Karpas-422 (cell line): Measurements from ENCODE around the gene P2RY8. TPM values are rescaled to one million over a fixed set of nuclear protein-coding genes. Genes with fewer than 3 reads are reported as not detected.
A peak's percentile ranks its signal among the peaks of the same experiment; 100 is the strongest.
"Not testable (repeated sequence)": the region's sequence is repeated elsewhere in the genome, so short reads cannot be mapped to it uniquely, and the experiment has no call there.

Experiments
- DNase-seq: peaks from one replicate; pipeline ENCODE4 v3.0.0-alpha.2; 2015
- H2AFZ ChIP-seq: fragments of 200-600 bp; sonication (generic); 2 replicates; pipeline ENCODE4 v1.6.1; 2014; ENCODE audit warnings: antibody characterized with exemption, low read length, mixed read lengths
- H3K27ac ChIP-seq: fragments of 200-600 bp; sonication (generic); 2 replicates; pipeline ENCODE4 v1.5.1; 2014; ENCODE audit warnings: mild to moderate bottlenecking, low read length, moderate library complexity
- H3K27me3 ChIP-seq: fragments of 200-600 bp; sonication (generic); 2 replicates; pipeline ENCODE4 v1.6.1; 2014; ENCODE audit warnings: low read length, mixed read lengths
- H3K36me3 ChIP-seq: fragments of 200-600 bp; sonication (generic); 2 replicates; pipeline ENCODE4 v1.6.1; 2014; ENCODE audit warnings: low read length, mixed read lengths; ENCODE audit not compliant: insufficient read depth
- H3K4me1 ChIP-seq: fragments of 200-600 bp; sonication (generic); 2 replicates; pipeline ENCODE4 v1.6.1; 2014; ENCODE audit warnings: mild to moderate bottlenecking, low read length, mixed read lengths
- H3K4me2 ChIP-seq: fragments of 200-600 bp; sonication (generic); 2 replicates; pipeline ENCODE4 v1.6.1; 2014; ENCODE audit warnings: low read length, low read depth, mild to moderate bottlenecking; ENCODE audit not compliant: poor library complexity, severe bottlenecking
- H3K4me3 ChIP-seq: fragments of 200-600 bp; sonication (generic); 2 replicates; pipeline ENCODE4 v1.5.1; 2014; ENCODE audit warnings: mild to moderate bottlenecking, antibody characterized with exemption, low read length, mixed read lengths
- H3K79me2 ChIP-seq: fragments of 200-600 bp; sonication (generic); 2 replicates; pipeline ENCODE4 v1.6.1; 2014; ENCODE audit warnings: mild to moderate bottlenecking, low read length, mixed read lengths
- H3K9ac ChIP-seq: fragments of 200-600 bp; sonication (generic); 2 replicates; pipeline ENCODE4 v1.6.0; 2014; ENCODE audit warnings: low read length
- H3K9me2 ChIP-seq: fragments of 200-600 bp; sonication (generic), shearing (Covaris generic); replicated peaks from 2 replicates; pipeline ENCODE4 v1.6.0; 2014; ENCODE audit warnings: mild to moderate bottlenecking, low read length, moderate library complexity; ENCODE audit not compliant: insufficient read depth
- H3K9me3 ChIP-seq: fragments of 300-700, 200-600 bp; sonication (generic); 2 replicates; pipeline ENCODE4 v1.6.1; 2014; ENCODE audit warnings: low read length, mixed read lengths
- H4K20me1 ChIP-seq: fragments of 200-600 bp; sonication (generic); 2 replicates; pipeline ENCODE4 v1.6.1; 2014; ENCODE audit warnings: mild to moderate bottlenecking, antibody characterized with exemption, low read length, low read depth; ENCODE audit not compliant: insufficient read depth
- total RNA-seq: library from RNA; depleted of rRNA; stranded (reverse); fragments of >200 nt; shearing (Covaris generic); gene quantifications from 2 replicates; pipeline ENCODE4 v1.2.3, GENCODE V29; 2014; ENCODE audit warnings: low replicate concordance

Gene P2RY8
- total RNA-seq, 1 experiment from 2014 or later: 87.1 TPM

DNA sequence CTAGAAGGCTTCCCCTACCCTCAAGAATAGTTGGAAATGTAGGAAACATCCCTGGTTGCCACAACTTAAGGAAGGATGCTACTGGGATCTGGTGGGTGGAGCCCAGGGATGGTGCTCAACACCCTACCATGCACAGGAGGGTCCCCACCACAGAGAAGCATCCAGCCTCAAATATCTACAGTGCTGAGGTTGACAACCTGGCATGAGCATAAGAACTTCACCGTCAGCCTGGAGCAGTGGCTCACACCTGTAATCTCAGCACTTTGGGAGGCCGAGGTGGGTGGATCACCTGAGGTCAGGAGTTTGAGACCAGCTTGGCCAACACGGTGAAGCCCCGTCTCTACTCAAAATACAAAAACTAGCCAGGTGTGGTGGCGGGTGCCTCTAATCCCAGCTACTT is 60.3 kb downstream of the P2RY8 start:
- peaks cover 55% of the 10 kb centered on the region for H3K4me1 ChIP-seq
- no peaks in the 10 kb centered on the region for H3K9me3 ChIP-seq
- no peak overlapping the region for H2AFZ ChIP-seq
- H3K9me2 ChIP-seq: no peaks in the 10 kb centered on the region
- no peak overlapping the region for H3K4me2 ChIP-seq
- H3K9ac ChIP-seq: no peak overlapping the region
- DNase-seq: no peak
- H4K20me1 ChIP-seq: no peaks in the 10 kb centered on the region
- H3K4me3 ChIP-seq: no peak overlapping the region
- H3K27me3 ChIP-seq: no peaks in the 10 kb centered on the region
- peak overlapping the region; percentile 100; the same call in 1 of the 2 replicates for H3K27ac ChIP-seq
- H3K36me3 ChIP-seq: peaks cover 43% of the 10 kb centered on the region
- peaks cover 62% of the 10 kb centered on the region for H3K79me2 ChIP-seq

DNA sequence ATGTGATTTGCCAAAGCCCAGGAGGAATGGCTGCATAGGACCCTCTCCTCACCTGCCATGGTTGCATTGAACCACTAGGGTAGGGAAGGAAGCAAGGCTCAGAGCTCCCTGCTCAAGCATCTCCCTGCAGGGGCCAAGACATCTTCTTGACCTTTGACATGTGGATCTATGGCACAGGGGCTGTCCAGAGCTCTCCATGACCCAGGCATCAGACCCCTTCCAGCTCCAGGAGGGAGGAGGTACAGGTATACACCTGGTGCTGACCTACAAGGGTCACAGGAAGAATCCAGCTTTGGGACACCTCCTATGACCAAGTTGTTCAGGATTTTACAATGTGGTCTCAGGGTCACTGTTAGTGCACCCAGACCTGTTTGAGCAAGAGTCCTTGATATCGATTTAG is 61.1 kb downstream of the P2RY8 start:
- H3K27ac ChIP-seq: peak overlapping the region; percentile 48; the same call in 1 of the 2 replicates
- no peak overlapping the region for H3K9ac ChIP-seq
- H3K27me3 ChIP-seq: no peaks in the 10 kb centered on the region
- peaks cover 43% of the 10 kb centered on the region for H3K36me3 ChIP-seq
- no peaks in the 10 kb centered on the region for H3K9me2 ChIP-seq
- peaks cover 55% of the 10 kb centered on the region for H3K4me1 ChIP-seq
- DNase-seq: no peak
- no peak overlapping the region for H3K4me2 ChIP-seq
- no peak overlapping the region for H3K4me3 ChIP-seq
- H4K20me1 ChIP-seq: no peaks in the 10 kb centered on the region
- no peak overlapping the region for H2AFZ ChIP-seq
- peaks cover 67% of the 10 kb centered on the region for H3K79me2 ChIP-seq
- no peaks in the 10 kb centered on the region for H3K9me3 ChIP-seq

DNA sequence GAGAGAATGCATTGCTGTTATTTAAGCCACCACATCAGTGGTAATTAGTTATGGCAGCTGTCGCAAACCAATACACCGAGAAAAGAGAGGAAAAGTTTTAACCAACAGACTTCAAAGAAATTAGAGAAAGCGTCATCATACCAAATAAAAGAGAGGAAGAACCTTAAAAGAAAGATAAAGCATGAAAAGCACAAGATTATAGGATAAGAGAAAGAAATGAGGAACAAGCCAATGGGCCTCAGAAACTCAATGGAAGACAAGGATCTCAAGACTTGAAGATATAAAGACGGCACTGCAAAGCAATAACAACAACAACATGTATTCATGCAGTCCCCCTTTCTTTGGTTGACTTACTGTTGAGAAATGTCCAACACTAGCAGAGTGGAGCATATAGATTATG is 61.5 kb downstream of the P2RY8 start:
- Histone ChIP-seq H3K4me2 (no peak overlapping the region), H3K9me2 (no peaks in the 10 kb centered on the region), H3K36me3 (peaks cover 43% of the 10 kb centered on the region), H3K9me3 (no peaks in the 10 kb centered on the region), H3K27ac (peak overlapping the region; percentile 48; the same call in 1 of the 2 replicates), H2AFZ (no peak overlapping the region), H3K27me3 (no peaks in the 10 kb centered on the region), H3K4me3 (no peak overlapping the region), H3K9ac (no peak overlapping the region), H3K79me2 (peaks cover 67% of the 10 kb centered on the region), H4K20me1 (no peaks in the 10 kb centered on the region), H3K4me1 (peaks cover 57% of the 10 kb centered on the region)
- no peak for DNase-seq

DNA sequence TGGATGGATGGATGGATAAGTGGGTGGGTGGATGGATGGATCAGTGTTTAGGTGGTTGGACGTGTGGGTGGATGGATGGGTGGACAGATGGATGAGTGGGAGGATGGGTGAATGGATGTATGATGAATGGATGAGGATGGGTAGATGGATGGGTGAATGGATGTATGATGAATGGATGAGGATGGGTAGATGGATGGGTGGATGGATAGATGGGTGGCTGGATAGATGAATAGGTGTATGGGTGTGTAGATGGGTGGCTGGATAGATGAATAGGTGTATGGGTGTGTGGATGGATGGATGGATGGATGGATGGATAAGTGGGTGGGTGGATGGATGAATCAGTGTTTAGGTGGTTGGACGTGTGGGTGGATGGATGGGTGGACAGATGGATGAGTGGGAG is 62.4 kb downstream of the P2RY8 start:
- H4K20me1 ChIP-seq, DNase-seq, H3K27ac ChIP-seq, H3K9me3 ChIP-seq, H3K27me3 ChIP-seq, H3K9ac ChIP-seq, H3K4me2 ChIP-seq, H2AFZ ChIP-seq, H3K9me2 ChIP-seq, H3K4me3 ChIP-seq: not testable (repeated sequence)
- Histone ChIP-seq H3K4me1 (peaks cover 57% of the 10 kb centered on the region), H3K36me3 (peaks cover 43% of the 10 kb centered on the region), H3K79me2 (peaks cover 59% of the 10 kb centered on the region)

DNA sequence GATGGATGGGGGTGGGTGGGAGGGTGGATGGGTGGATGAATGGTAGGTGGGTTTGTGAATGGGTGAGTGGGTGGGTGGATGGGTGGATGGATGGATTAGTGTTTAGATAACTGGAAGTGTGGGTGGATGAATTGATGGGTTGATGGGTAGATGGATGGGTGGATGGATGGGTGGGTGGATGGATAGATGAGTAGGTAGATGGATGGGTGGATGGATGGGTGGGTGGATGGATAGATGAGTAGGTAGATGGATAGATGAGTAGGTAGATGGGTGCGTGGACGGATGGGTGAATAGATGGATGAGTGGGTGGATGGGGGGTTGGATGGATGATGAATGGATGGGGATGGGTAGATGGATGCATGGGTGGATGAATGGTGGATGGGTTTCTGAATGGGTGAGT is 64.0 kb downstream of the P2RY8 start:
- Histone ChIP-seq H4K20me1 (no peaks in the 10 kb centered on the region), H3K4me2 (no peak overlapping the region), H3K9me2 (no peaks in the 10 kb centered on the region), H3K9ac (no peak overlapping the region), H2AFZ (no peak overlapping the region), H3K36me3 (peaks cover 30% of the 10 kb centered on the region), H3K9me3 (no peaks in the 10 kb centered on the region), H3K79me2 (peaks cover 44% of the 10 kb centered on the region), H3K27me3 (no peaks in the 10 kb centered on the region), H3K27ac (no peak overlapping the region), H3K4me3 (no peak overlapping the region), H3K4me1 (peaks cover 54% of the 10 kb centered on the region)
- DNase-seq: no peak

DNA sequence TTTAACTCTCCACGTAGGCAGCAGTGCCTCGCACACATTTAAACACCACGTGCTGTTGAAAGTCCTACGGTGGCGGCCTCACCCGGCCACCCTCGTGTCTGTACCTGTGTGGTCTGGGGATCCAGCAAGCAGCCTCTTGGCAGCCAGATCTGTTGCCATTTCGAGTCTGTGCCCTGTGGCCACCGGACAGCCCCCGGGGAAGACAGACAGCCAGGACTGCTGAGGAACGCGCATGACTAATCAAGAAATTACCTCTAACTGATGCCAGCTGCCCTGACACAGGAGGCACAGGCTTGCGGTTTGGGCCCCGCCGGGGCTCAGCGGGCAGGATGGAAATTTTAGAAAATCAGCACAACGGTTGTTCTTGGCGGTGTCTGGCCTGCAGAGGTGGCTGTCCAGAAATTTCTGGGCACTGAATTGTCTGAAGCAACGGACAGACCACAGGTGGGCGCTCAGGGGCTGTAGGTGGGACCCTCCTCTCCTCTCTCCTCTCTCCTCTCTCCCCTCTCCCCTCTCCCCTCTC is 68.7 kb downstream of the P2RY8 start:
- H3K27ac ChIP-seq: peak overlapping the region; percentile 93
- peak; percentile 96 for DNase-seq
- H3K9ac ChIP-seq: peak overlapping the region; percentile 44
- peaks cover 33% of the 10 kb centered on the region for H3K36me3 ChIP-seq
- no peak overlapping the region for H2AFZ ChIP-seq
- H3K9me3 ChIP-seq: no peaks in the 10 kb centered on the region
- H3K79me2 ChIP-seq: peaks cover 18% of the 10 kb centered on the region
- peak overlapping the region; percentile 43 for H3K4me2 ChIP-seq
- H3K9me2 ChIP-seq: no peaks in the 10 kb centered on the region
- H3K4me1 ChIP-seq: peaks cover 58% of the 10 kb centered on the region
- peaks cover 33% of the 10 kb centered on the region for H4K20me1 ChIP-seq
- no peaks in the 10 kb centered on the region for H3K27me3 ChIP-seq
- H3K4me3 ChIP-seq: no peak overlapping the region

DNA sequence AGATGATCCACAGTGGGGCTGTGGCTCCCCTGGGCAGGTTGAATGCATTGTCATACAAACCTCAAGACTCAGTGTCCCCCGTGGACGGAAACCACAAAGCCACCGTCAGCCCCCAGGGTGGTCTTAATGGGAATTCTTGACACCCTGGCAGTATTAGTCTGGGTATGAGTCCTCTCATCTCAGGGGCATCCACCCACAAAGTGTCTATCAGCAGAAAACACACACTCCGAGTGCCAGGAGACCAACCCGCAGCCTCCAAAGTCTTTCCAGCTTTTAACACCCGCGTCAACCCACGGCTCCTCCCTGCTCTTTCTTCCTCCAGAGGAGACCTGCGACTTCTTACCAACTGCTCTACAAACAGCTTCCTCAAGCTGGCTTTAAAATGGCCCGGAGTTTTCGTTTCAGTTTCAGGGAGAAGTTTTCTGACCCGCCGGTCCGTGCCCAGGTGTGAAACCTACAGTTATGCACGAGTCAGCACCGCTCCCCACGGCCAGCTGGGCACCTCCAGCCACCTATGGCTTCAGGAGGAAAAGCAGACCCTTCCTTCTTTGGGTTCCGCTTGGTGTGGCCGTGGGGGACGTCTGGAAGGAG is 69.9 kb downstream of the P2RY8 start:
- no peak overlapping the region for H3K4me3 ChIP-seq
- H4K20me1 ChIP-seq: peaks cover 35% of the 10 kb centered on the region
- H3K9me2 ChIP-seq: no peaks in the 10 kb centered on the region
- peaks cover 34% of the 10 kb centered on the region for H3K36me3 ChIP-seq
- H3K9me3 ChIP-seq: no peaks in the 10 kb centered on the region
- H3K4me1 ChIP-seq: peaks cover 49% of the 10 kb centered on the region
- peak overlapping the region; percentile 44 for H3K9ac ChIP-seq
- H3K4me2 ChIP-seq: peak overlapping the region; percentile 43
- H3K79me2 ChIP-seq: peaks cover 17% of the 10 kb centered on the region
- DNase-seq: no peak
- no peaks in the 10 kb centered on the region for H3K27me3 ChIP-seq
- H2AFZ ChIP-seq: no peak overlapping the region
- peak overlapping the region; percentile 93 for H3K27ac ChIP-seq

DNA sequence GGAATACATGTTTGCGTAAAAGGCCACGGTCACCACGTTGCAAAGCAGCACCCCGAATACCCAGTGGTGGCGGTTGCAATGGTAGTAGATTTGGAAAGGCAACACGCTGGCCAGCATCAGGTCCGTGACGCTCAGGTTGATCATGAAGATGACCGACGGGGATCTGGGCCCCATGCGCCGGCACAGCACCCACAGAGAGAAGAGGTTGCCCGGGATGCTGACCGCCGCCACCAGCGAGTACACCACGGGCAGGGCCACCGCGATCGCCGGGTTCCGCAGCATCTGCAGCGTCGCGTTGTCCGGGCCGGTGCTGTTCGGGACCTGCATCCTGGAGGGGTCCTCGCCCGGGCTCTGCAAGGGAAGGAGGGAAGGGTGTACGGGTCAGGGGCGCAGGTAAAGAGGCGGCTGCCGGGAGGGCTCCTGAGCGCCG is 70.7 kb downstream of the P2RY8 start:
- H3K9me3 ChIP-seq: no peaks in the 10 kb centered on the region
- no peak for DNase-seq
- H3K9me2 ChIP-seq: no peaks in the 10 kb centered on the region
- H3K9ac ChIP-seq: no peak overlapping the region
- H3K4me2 ChIP-seq: no peak overlapping the region
- H3K27me3 ChIP-seq: no peaks in the 10 kb centered on the region
- H4K20me1 ChIP-seq: peaks cover 35% of the 10 kb centered on the region
- H2AFZ ChIP-seq: no peak overlapping the region
- H3K4me1 ChIP-seq: peaks cover 40% of the 10 kb centered on the region
- no peak overlapping the region for H3K4me3 ChIP-seq
- H3K79me2 ChIP-seq: peaks cover 9% of the 10 kb centered on the region; the same call in 1 of the 2 replicates
- no peak overlapping the region for H3K27ac ChIP-seq
- peaks cover 34% of the 10 kb centered on the region for H3K36me3 ChIP-seq
